Heart left ventricle (tissue), 13 donors: Measurements from ENCODE around the gene DYNC2H1.

ENCODE experiments used
- POLR2A ChIP-seq, 2 donors: fragments of 450-650 bp; IDR thresholded peaks; one replicate each; pipeline ENCODE4 v1.6.1; 2017; ENCODE audit warnings: antibody characterized with exemption in 2 of 2, mild to moderate bottlenecking in 2 of 2, moderate library complexity in 2 of 2
- TF ChIP-seq, protein P1 (sequence below), 12 donors: fragments of 200-600 bp; sonication (generic) in 4 of 12; IDR thresholded peaks; one replicate each; pipeline versions ENCODE4 v1.5.0 to v1.8.0; 2018 to 2022; ENCODE audit warnings: antibody characterized with exemption in 12 of 12, mild to moderate bottlenecking in 5 of 12
- donor health status: ischemic (EF 13 %, LVEDD 7.1; RV severe dilation, severe dysfunction).
- donor health status: DM: no; HTN: yes; CAD: no.
- donor health status: DM: no; HTN: no; CAD: no.
- donor health status: ischemic (EF 25% LVEDD 6.9; RV normal size, moderate dysfunction).
- donor health status: ischemic (EF 25% LVEDD 5.7; RV mildly dilated, moderate dysfunction).
- donor health status: ischemic (EF 35%, LVEDD 5.7; RV mildly dilated, moderate dysfunction).
- donor health status: nonischemic (EF 11% LVEDD 7.7; RV severe dilation, severe dysfunction).
- donor health status: DM: yes; HTN: yes; CAD: no.
- donor health status: PGD.
- donor health status: ischemic (EF 29% LVEDD 5.4; RV normal size, mild dysfunction).
- donor health status: nonischemic (EF 23%, LVEDD 6.1; RV moderate dilation, normal function).

DNA sequence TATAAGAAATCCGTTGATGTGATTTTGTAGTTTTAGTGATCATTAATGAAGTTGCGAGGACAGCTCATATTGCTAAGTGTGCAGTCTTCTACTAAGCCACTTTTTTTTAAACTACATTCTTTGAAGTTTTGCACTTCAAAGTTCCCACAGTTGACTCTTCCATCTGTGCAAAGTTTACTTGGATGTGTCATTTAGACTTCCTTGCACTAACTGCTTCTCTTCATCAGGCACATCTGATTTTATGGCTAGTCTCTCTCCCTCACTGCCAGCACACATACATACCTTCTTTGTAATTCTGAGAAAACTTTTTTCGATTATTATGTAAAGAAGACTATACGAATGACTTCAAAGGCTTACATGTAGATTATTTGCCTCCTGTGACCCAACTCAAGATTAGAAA is 250.0 kb downstream of the DYNC2H1 start:
- TF ChIP-seq, protein P1, sequence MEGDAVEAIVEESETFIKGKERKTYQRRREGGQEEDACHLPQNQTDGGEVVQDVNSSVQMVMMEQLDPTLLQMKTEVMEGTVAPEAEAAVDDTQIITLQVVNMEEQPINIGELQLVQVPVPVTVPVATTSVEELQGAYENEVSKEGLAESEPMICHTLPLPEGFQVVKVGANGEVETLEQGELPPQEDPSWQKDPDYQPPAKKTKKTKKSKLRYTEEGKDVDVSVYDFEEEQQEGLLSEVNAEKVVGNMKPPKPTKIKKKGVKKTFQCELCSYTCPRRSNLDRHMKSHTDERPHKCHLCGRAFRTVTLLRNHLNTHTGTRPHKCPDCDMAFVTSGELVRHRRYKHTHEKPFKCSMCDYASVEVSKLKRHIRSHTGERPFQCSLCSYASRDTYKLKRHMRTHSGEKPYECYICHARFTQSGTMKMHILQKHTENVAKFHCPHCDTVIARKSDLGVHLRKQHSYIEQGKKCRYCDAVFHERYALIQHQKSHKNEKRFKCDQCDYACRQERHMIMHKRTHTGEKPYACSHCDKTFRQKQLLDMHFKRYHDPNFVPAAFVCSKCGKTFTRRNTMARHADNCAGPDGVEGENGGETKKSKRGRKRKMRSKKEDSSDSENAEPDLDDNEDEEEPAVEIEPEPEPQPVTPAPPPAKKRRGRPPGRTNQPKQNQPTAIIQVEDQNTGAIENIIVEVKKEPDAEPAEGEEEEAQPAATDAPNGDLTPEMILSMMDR (IDR thresholded peaks at IDR 0.05) = no peak
- TF ChIP-seq POLR2A (IDR thresholded peaks at IDR 0.05) = no peak
